C4-2B (cell line): ENCODE measurements around the gene COG7.

ENCODE experiments used
- CTCF ChIP-seq: fragments of 450-650 bp; conservative IDR thresholded peaks from 2 replicates; pipeline ENCODE4 v1.5.1; 2017; ENCODE audit warnings: mild to moderate bottlenecking
- ZFX ChIP-seq: fragments of 450-650 bp; IDR thresholded peaks from 2 replicates; pipeline ENCODE4 v1.6.1; 2017

DNA sequence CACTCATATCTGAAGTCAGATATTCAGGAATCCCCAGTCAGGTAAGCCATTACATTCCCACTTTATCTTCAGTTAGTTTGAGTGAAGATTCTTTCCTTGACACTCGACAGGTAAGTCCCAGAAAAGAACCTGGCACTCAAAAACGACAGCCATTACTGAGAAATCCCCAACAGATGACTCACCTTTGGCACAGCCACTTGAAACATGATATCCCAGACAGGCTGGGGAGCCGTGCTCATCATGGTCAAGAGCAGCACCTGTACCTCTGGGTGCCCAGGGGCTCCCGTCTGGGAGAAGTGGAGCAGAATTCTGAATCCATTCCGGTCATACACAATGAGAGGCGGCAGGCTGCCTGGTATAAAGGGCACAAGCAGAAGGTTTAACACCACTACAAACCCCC lies 16.8 kb upstream of the COG7 start:
- TF ChIP-seq CTCF, result no peak
- TF ChIP-seq ZFX, result no peak
